ENCODE measurements around the gene DZIP1.
A peak's percentile ranks its signal among the peaks of the same experiment; 100 is the strongest.

The DZIP1 gene

DNA sequence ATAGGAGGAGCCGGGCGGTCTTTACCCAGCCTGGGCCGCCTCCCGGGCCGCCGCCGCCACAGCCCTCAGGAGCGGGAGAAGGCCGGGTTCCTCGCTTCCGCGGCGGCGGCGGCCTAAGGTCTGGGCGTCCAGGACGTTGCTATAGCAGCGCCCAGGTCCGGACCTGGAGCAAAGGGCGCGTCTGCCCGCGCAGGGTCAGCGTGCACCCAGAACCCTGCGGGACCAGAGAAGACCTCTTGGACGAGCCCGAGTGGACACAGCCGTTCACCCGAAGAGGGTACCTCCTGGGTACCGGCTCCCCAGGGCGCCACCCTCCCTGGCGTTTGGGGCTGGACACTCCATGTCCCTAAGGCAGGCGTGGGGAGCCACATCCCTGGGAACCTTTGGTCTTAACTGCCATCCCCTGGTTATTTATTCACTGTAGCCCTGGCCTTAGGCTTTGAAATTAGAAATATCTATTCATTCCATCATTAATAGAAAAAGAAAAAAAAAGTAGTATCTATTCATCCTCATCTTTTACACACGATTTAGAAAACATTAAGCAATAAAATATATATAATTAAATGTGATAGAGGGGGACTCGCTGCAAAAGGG lies 2.4 kb downstream of the DZIP1 start:
- DNase-seq = peak; percentile 31
- in situ Hi-C loops (cut with HindIII; ENCODE audit: low pct_ligation_motif_present, low sequenced_read_pairs) = no loop called here
- Histone ChIP-seq H3K27me3 (replicated peaks) (no peaks in the 10 kb centered on the region), H3K27ac (no peak overlapping the region), H3K36me3 (replicated peaks) (peaks cover 3% of the 10 kb centered on the region), H3K4me3 (ENCODE audit: low read depth, low read length) (peak overlapping the region; percentile 76)
- TF ChIP-seq, protein P1, sequence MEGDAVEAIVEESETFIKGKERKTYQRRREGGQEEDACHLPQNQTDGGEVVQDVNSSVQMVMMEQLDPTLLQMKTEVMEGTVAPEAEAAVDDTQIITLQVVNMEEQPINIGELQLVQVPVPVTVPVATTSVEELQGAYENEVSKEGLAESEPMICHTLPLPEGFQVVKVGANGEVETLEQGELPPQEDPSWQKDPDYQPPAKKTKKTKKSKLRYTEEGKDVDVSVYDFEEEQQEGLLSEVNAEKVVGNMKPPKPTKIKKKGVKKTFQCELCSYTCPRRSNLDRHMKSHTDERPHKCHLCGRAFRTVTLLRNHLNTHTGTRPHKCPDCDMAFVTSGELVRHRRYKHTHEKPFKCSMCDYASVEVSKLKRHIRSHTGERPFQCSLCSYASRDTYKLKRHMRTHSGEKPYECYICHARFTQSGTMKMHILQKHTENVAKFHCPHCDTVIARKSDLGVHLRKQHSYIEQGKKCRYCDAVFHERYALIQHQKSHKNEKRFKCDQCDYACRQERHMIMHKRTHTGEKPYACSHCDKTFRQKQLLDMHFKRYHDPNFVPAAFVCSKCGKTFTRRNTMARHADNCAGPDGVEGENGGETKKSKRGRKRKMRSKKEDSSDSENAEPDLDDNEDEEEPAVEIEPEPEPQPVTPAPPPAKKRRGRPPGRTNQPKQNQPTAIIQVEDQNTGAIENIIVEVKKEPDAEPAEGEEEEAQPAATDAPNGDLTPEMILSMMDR (IDR thresholded peaks at IDR 0.05; ENCODE audit: low read depth, low read length, missing control alignments) = no peak

DNA sequence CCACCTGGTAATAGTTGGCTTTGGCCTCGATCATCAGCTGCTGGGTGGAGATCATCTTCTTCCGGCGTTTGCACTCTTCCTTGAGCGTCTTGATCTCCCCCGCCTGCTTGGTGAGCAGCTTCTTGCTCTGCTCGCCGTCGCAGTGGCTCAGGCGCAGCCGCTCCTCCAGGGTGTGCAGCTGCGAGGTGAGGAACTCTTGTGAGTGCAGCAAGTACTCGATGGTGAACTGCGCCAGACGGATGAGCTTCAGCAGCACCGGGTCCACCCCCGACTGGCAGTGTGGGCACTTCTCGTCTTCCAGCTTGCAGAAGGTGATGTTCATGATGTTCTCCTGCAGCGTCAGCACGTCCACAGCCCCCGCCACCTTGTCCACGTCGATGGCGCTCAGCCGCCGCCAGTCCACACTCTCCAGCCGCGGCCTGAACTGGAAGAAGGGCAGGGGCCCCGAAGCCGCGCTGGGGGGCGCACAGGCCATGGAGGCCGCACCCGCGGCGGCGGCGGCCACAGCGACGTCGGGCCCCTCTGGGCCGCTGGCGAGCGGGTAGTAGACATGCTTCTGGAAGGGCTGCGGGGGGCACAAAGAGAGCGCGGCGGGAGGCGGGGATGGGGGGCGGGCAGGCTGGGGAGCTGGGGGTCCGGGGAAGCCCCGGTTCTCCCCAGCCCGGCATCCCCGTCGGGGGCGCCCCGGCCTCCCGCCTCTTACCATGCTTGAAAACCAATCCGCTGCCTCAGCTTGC lies 3.0 kb downstream of the DZIP1 start:
- DNase-seq = no peak
- TF ChIP-seq, protein P1 (IDR thresholded peaks at IDR 0.05; ENCODE audit: low read depth, low read length, missing control alignments) = no peak
- H3K4me3 ChIP-seq (ENCODE audit: low read depth, low read length) = peak overlapping the region; percentile 76
- in situ Hi-C loops (cut with HindIII; ENCODE audit: low pct_ligation_motif_present, low sequenced_read_pairs) = no loop called here
- no peaks in the 10 kb centered on the region for H3K27me3 ChIP-seq (replicated peaks)
- no peak overlapping the region for H3K27ac ChIP-seq
- H3K36me3 ChIP-seq (replicated peaks) = peaks cover 5% of the 10 kb centered on the region

DNA sequence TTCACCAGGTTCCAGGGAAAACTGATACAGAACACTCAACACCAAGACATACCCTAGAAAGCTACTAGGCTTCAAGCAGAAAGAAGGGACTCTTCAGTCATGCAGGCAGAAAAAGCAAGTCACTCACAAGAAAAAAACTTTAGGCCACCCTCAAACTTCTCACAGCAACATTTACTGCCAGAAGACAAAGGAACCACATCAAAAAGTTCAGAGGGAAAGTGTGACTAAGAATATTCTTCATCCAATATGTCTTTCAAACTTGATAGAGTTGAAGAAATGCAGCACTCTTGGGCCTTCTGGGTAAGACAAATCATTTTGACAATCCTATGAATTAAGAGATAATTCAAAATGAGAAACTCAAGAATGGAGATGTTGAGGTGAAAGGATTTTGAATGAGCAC lies 7.7 kb downstream of the DZIP1 start:
- DNase-seq = no peak
- Histone ChIP-seq H3K4me3 (ENCODE audit: low read depth, low read length) (no peak overlapping the region), H3K36me3 (replicated peaks) (peaks cover 27% of the 10 kb centered on the region), H3K27ac (no peak overlapping the region), H3K27me3 (replicated peaks) (no peaks in the 10 kb centered on the region)
- in situ Hi-C loops (cut with HindIII; ENCODE audit: low pct_ligation_motif_present, low sequenced_read_pairs) = no loop called here
- TF ChIP-seq, protein P1 (IDR thresholded peaks at IDR 0.05; ENCODE audit: low read depth, low read length, missing control alignments) = no peak

DNA sequence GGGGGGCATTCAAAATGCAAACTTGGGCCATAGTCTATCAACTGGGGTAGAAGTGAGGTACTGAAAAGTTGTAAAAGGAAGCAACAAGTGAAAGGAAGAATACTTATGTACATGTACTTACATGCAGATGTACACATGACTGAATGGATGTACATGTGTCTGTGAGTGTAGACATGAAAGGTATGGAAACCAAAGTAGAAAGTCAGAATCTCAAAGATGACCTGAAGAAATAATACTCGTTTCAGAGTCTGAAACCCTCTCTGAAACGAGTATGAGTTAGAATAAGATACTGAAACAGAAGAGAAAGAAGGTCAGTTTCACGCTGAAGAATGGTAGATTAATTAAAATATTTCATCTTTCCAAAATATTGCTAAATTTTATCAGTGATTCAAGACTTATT lies 13.9 kb downstream of the DZIP1 start:
- TF ChIP-seq, protein P1 (IDR thresholded peaks at IDR 0.05; ENCODE audit: low read depth, low read length, missing control alignments) = no peak
- H3K27ac ChIP-seq = no peak overlapping the region
- no peaks in the 10 kb centered on the region for H3K27me3 ChIP-seq (replicated peaks)
- peaks cover 52% of the 10 kb centered on the region for H3K36me3 ChIP-seq (replicated peaks)
- DNase-seq = no peak
- H3K4me3 ChIP-seq (ENCODE audit: low read depth, low read length) = no peak overlapping the region
- in situ Hi-C loops (cut with HindIII; ENCODE audit: low pct_ligation_motif_present, low sequenced_read_pairs) = no loop called here

DNA sequence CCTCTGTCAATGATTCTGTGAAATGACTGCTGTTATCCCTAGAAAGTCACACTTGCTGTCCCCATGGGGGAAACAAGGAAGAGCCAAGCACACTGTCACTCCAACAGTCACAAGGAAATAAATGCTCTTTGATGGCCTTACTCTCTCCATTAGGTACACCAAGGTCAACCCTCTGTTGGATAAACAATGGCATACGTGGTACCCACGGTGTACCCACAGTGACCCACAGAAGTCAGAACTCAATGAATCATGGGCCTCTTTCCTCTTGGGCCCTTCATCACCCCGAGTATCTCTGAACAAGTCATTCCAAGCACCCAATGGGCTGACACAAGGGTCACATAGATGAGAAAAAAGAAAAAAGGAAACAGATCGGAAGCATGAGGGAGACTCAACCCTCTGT lies 15.4 kb downstream of the DZIP1 start:
- Histone ChIP-seq H3K4me3 (ENCODE audit: low read depth, low read length) (no peak overlapping the region), H3K27me3 (replicated peaks) (no peaks in the 10 kb centered on the region), H3K36me3 (replicated peaks) (peaks cover 54% of the 10 kb centered on the region), H3K27ac (no peak overlapping the region)
- in situ Hi-C loops (cut with HindIII; ENCODE audit: low pct_ligation_motif_present, low sequenced_read_pairs) = no loop called here
- no peak for DNase-seq
- TF ChIP-seq, protein P1 (IDR thresholded peaks at IDR 0.05; ENCODE audit: low read depth, low read length, missing control alignments) = no peak
